SK-N-MC (cell line): Measurements from ENCODE around the gene SENP8.

Experiments used
- EZH2 ChIP-seq: fragments of 200-600 bp; sonication (generic); IDR thresholded peaks from one replicate; pipeline ENCODE4 v1.6.1; 2017; ENCODE audit warnings: antibody characterized with exemption
- POLR2AphosphoS5 ChIP-seq: IDR thresholded peaks from 2 replicates; pipeline ENCODE4 v1.6.1; 2012; ENCODE audit warnings: mild to moderate bottlenecking, low read depth, low read length, borderline replicate concordance

GRCh38 chr15:72169236-72169920 lies 51.2 kb downstream of the SENP8 start:
- no peak for TF ChIP-seq EZH2
- TF ChIP-seq POLR2AphosphoS5: no peak
